Fibroblast of the aortic adventitia (primary cell): Measurements from ENCODE around the gene LRRC8B. TPM values are rescaled to one million over a fixed set of nuclear protein-coding genes. Genes with fewer than 3 reads are reported as not detected.
A peak's percentile ranks its signal among the peaks of the same experiment; 100 is the strongest.
"Not testable (repeated sequence)": the region's sequence is repeated elsewhere in the genome, so short reads cannot be mapped to it uniquely, and the experiment has no call there.

Source experiments
- DNase-seq: peaks from one replicate; pipeline ENCODE4 v3.0.0-alpha.2; 2010; ENCODE audit warnings: low read depth
- H3K4me3 ChIP-seq: 2 replicates; pipeline ENCODE4 v1.5.1; 2011; ENCODE audit warnings: low read depth, mild to moderate bottlenecking, control low read depth, low read length, moderate library complexity
- CTCF ChIP-seq: IDR thresholded peaks from 2 replicates; pipeline ENCODE4 v1.5.1; 2011; ENCODE audit warnings: mild to moderate bottlenecking, low read length, control low read depth, inconsistent platforms; ENCODE audit not compliant: insufficient read depth
- total RNA-seq: library from RNA; depleted of rRNA; stranded (reverse); fragments of >200 nt; gene quantifications from 2 replicates; pipeline ENCODE4 v1.2.3, GENCODE V29; 2012; ENCODE audit warnings: low replicate concordance

Gene LRRC8B
- total RNA-seq, 1 donor, result 2.5 TPM

GRCh38 chr1:89512996-89513720 is 11.5 kb upstream of the LRRC8B start:
- DNase-seq, result no peak
- no peak overlapping the region for H3K4me3 ChIP-seq
- no peak for TF ChIP-seq CTCF

- H3K4me3 ChIP-seq, result no peak overlapping the region
- TF ChIP-seq CTCF, result no peak
- DNase-seq, result peak; percentile 33
Measured at GRCh38 chr1:89516055-89516454, 8.6 kb upstream of the LRRC8B start.

- H3K4me3 ChIP-seq, result no peak overlapping the region
- no peak for TF ChIP-seq CTCF
- DNase-seq, result no peak
Measured at GRCh38 chr1:89518221-89518631, 6.4 kb upstream of the LRRC8B start.

GRCh38 chr1:89519779-89520358 is 4.8 kb upstream of the LRRC8B start:
- no peak overlapping the region for H3K4me3 ChIP-seq
- TF ChIP-seq CTCF, result peak; percentile 67
- DNase-seq, result peak; percentile 48

- DNase-seq, H3K4me3 ChIP-seq: not testable (repeated sequence)
Measured at GRCh38 chr1:89521977-89522376, 2.7 kb upstream of the LRRC8B start.

GRCh38 chr1:89523572-89524368 is 859 bp upstream of the LRRC8B start:
- peak overlapping the region; percentile 78 for H3K4me3 ChIP-seq
- TF ChIP-seq CTCF, result no peak
- DNase-seq, result peak; percentile 10
